Hematopoietic multipotent progenitor cell treated with erythropoietin and hydrocortisone succinate and interleukin-3 and kit ligand, for 15 days (in vitro differentiated cells): ENCODE data around the gene CIB4.

Experiments used
- DNase-seq: peaks from one replicate; pipeline ENCODE4 v3.0.0-alpha.2; 2015; ENCODE audit warnings: low spot score

Gene CIB4

GRCh38 chr2:26621469-26622199 lies 19.5 kb downstream of the CIB4 start:
- DNase-seq: no peak

GRCh38 chr2:26620031-26620605 lies 21.0 kb downstream of the CIB4 start:
- no peak for DNase-seq

GRCh38 chr2:26619521-26619951 lies 21.6 kb downstream of the CIB4 start:
- no peak for DNase-seq

GRCh38 chr2:26619096-26619495 lies 22.1 kb downstream of the CIB4 start:
- DNase-seq: no peak

GRCh38 chr2:26618611-26619010 lies 22.6 kb downstream of the CIB4 start:
- DNase-seq: no peak

- DNase-seq: no peak
Measured at GRCh38 chr2:26617588-26618083, 23.5 kb downstream of the CIB4 start.

- no peak for DNase-seq
Measured at GRCh38 chr2:26616706-26617587, 24.2 kb downstream of the CIB4 start.

GRCh38 chr2:26615860-26616705 lies 25.1 kb downstream of the CIB4 start:
- no peak for DNase-seq

GRCh38 chr2:26615336-26615859 lies 25.8 kb downstream of the CIB4 start:
- DNase-seq: no peak

GRCh38 chr2:26614216-26615138 lies 26.7 kb downstream of the CIB4 start:
- DNase-seq: no peak

- DNase-seq: no peak
Measured at GRCh38 chr2:26613241-26614215, 27.6 kb downstream of the CIB4 start.

- DNase-seq: no peak
Measured at GRCh38 chr2:26612522-26613240, 28.5 kb downstream of the CIB4 start.

GRCh38 chr2:26612034-26612433 lies 29.1 kb downstream of the CIB4 start:
- no peak for DNase-seq

- DNase-seq: no peak
Measured at GRCh38 chr2:26610504-26611335, 30.4 kb downstream of the CIB4 start.

- no peak for DNase-seq
Measured at GRCh38 chr2:26609839-26610277, 31.3 kb downstream of the CIB4 start.

- no peak for DNase-seq
Measured at GRCh38 chr2:26609205-26609631, 31.9 kb downstream of the CIB4 start.

- DNase-seq: no peak
Measured at GRCh38 chr2:26608557-26608956, 32.6 kb downstream of the CIB4 start.
